HL-60/S4 treated with retinoic acid at 250 ng/mL for 4 days and 3 days (cell line): ENCODE measurements around the gene KHNYN.
"Not testable (repeated sequence)": the region's sequence is repeated elsewhere in the genome, so short reads cannot be mapped to it uniquely, and the experiment has no call there.

ENCODE experiments used
- in situ Hi-C: fragments of 300-500 bp; cut with MboI; formaldehyde crosslinking; loops from 2 replicates; pipeline ENCODE4 v1.7.0; 2022; ENCODE audit warnings: low sequenced_read_pairs

The KHNYN gene

GRCh38 chr14:24436355-24437019 is 6.7 kb downstream of the KHNYN start:
- in situ Hi-C loops, result loop anchor here (5.0 to 25.0 kb wide), 2 partner anchors 104 to 199 kb away; partner anchors contain the start of genes GMPR2, NEDD8 and TINF2

- in situ Hi-C loops, result loop anchor here (5.0 to 25.0 kb wide), 2 partner anchors 105 to 200 kb away; partner anchors contain the start of genes GMPR2, NEDD8 and TINF2
Observed at GRCh38 chr14:24437020-24437735, 7.4 kb downstream of the KHNYN start.

GRCh38 chr14:24437736-24438067 is 7.9 kb downstream of the KHNYN start:
- in situ Hi-C loops, result loop anchor here (5.0 to 25.0 kb wide), 2 partner anchors 105 to 200 kb away; partner anchors contain the start of genes GMPR2, NEDD8 and TINF2

GRCh38 chr14:24438223-24439097 is 8.7 kb downstream of the KHNYN start:
- in situ Hi-C loops, result loop anchor here (5.0 to 25.0 kb wide), 2 partner anchors 106 to 201 kb away; partner anchors contain the start of genes GMPR2, NEDD8 and TINF2

GRCh38 chr14:24439257-24439656 is 9.5 kb downstream of the KHNYN start:
- in situ Hi-C loops, result loop anchor here (5.0 to 25.0 kb wide), 2 partner anchors 107 to 202 kb away; partner anchors contain the start of genes GMPR2, NEDD8 and TINF2

GRCh38 chr14:24439830-24440605 is 10.3 kb downstream of the KHNYN start:
- in situ Hi-C loops, result loop anchor here (5.0 to 25.0 kb wide), 2 partner anchors 108 to 203 kb away; partner anchors contain the start of genes GMPR2, NEDD8 and TINF2

- in situ Hi-C loops, result loop anchor here (25.0 kb wide), 1 partner anchor 204 kb away; the partner anchor contains the start of genes GMPR2, NEDD8 and TINF2
Observed at GRCh38 chr14:24440606-24441399, 11.0 kb downstream of the KHNYN start.

GRCh38 chr14:24441485-24441884 is 11.7 kb downstream of the KHNYN start:
- in situ Hi-C loops, result loop anchor here (25.0 kb wide), 1 partner anchor 204 kb away; the partner anchor contains the start of genes GMPR2, NEDD8 and TINF2

- in situ Hi-C loops, result loop anchor here (25.0 kb wide), 1 partner anchor 205 kb away; the partner anchor contains the start of genes GMPR2, NEDD8 and TINF2
Observed at GRCh38 chr14:24441904-24442239, 12.1 kb downstream of the KHNYN start.

GRCh38 chr14:24442240-24443052 is 12.7 kb downstream of the KHNYN start, which contains the start of gene SDR39U1:
Gene SDR39U1, minus strand, starts transcription at chr14:24442776. Its CDS starts 7 bp downstream, at chr14:24442769.
- in situ Hi-C loops, result loop anchor here (25.0 kb wide), 1 partner anchor 205 kb away; the partner anchor contains the start of genes GMPR2, NEDD8 and TINF2

- in situ Hi-C loops, result loop anchor here (25.0 kb wide), 1 partner anchor 206 kb away; the partner anchor contains the start of genes GMPR2, NEDD8 and TINF2
Observed at GRCh38 chr14:24443053-24443665, 13.4 kb downstream of the KHNYN start.

- in situ Hi-C loops, result not testable (repeated sequence)
Observed at GRCh38 chr14:24450828-24451227, 21.1 kb downstream of the KHNYN start.

GRCh38 chr14:24456980-24457379 is 27.2 kb downstream of the KHNYN start:
- in situ Hi-C loops, result no loop called here

GRCh38 chr14:24458736-24459135 is 29.0 kb downstream of the KHNYN start:
- in situ Hi-C loops, result no loop called here

GRCh38 chr14:24459331-24459730 is 29.6 kb downstream of the KHNYN start:
- in situ Hi-C loops, result no loop called here

GRCh38 chr14:24461336-24461735 is 31.6 kb downstream of the KHNYN start:
- in situ Hi-C loops, result no loop called here
